ENCODE measurements around the gene CWC27. TPM values are rescaled to one million over a fixed set of nuclear protein-coding genes. Genes with fewer than 3 reads are reported as not detected.
A peak's percentile ranks its signal among the peaks of the same experiment; 100 is the strongest.

CWC27 gene
- total RNA-seq, 1 donor from 2014 or later, result 16.3 TPM

DNA sequence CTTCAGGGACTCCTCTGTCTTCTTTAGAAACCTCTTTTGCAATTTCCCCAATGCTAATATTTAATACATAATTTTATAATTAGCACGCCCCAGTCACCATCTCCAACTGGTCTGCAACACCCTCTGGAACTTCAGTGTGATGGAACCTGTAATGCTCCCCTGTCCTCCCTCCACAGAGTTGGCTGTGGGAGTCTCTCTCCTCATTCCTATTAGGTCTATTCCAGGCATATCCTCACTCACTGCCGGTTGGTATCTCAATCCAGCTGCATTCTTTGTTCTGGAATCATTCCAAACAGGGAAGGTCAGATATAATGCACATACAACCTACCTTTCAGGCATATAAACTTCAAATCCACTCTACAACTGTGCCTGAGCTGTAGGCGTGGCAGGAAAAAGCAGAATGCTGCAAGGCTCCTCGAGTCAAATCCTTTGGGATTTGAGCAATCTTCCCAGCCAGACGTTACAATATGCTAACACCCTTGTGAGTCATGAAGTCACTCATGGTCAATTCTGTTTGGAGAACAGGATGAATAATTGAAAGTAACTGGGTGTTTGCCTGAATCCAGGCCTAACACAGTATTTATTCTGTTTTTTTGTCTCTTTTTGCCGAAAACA is 293.8 kb downstream of the CWC27 start:
- no peaks in the 10 kb centered on the region for H3K4me1 ChIP-seq
- TF ChIP-seq, protein P1, sequence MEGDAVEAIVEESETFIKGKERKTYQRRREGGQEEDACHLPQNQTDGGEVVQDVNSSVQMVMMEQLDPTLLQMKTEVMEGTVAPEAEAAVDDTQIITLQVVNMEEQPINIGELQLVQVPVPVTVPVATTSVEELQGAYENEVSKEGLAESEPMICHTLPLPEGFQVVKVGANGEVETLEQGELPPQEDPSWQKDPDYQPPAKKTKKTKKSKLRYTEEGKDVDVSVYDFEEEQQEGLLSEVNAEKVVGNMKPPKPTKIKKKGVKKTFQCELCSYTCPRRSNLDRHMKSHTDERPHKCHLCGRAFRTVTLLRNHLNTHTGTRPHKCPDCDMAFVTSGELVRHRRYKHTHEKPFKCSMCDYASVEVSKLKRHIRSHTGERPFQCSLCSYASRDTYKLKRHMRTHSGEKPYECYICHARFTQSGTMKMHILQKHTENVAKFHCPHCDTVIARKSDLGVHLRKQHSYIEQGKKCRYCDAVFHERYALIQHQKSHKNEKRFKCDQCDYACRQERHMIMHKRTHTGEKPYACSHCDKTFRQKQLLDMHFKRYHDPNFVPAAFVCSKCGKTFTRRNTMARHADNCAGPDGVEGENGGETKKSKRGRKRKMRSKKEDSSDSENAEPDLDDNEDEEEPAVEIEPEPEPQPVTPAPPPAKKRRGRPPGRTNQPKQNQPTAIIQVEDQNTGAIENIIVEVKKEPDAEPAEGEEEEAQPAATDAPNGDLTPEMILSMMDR (IDR thresholded peaks at IDR 0.05), result no peak
- H3K9me3 ChIP-seq, result no peaks in the 10 kb centered on the region
- no peak for DNase-seq
- no peaks in the 10 kb centered on the region for H3K27me3 ChIP-seq
- no peak for ATAC-seq
- H3K4me3 ChIP-seq, result no peak overlapping the region
- intact Hi-C loops (cut with DNase I), result no loop called here
- H3K36me3 ChIP-seq, result no peaks in the 10 kb centered on the region
- no peak overlapping the region for H3K27ac ChIP-seq

DNA sequence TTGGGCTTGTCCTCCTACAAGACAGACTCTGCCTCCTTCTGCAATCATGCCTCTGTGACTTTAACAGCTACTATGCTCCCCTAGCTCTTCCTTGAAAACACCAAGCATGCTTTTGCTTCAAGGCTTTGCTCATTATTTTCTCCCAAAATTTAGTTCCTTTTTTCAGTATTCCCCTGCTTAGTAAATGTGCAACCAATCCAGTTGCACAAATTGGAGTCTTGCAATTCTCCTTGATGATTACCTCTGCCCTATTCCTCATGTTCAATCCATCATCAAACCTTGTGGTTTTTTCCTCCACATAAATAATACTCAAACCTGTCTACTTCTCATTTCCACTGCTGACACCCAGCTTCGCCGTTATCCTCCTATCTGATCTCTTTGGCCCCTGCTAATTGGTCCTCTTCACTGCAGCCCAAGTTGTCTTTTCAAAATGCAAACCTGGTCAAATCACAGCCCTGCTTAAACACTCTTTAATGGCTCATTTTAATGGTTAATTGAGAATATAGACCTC is 296.3 kb downstream of the CWC27 start:
- TF ChIP-seq, protein P1 (IDR thresholded peaks at IDR 0.05), result no peak
- Histone ChIP-seq H3K4me3 (no peak overlapping the region), H3K4me1 (no peaks in the 10 kb centered on the region), H3K36me3 (no peaks in the 10 kb centered on the region), H3K9me3 (no peaks in the 10 kb centered on the region), H3K27me3 (no peaks in the 10 kb centered on the region), H3K27ac (no peak overlapping the region)
- ATAC-seq (peak; percentile 35), DNase-seq (no peak)
- intact Hi-C loops (cut with DNase I), result no loop called here

DNA sequence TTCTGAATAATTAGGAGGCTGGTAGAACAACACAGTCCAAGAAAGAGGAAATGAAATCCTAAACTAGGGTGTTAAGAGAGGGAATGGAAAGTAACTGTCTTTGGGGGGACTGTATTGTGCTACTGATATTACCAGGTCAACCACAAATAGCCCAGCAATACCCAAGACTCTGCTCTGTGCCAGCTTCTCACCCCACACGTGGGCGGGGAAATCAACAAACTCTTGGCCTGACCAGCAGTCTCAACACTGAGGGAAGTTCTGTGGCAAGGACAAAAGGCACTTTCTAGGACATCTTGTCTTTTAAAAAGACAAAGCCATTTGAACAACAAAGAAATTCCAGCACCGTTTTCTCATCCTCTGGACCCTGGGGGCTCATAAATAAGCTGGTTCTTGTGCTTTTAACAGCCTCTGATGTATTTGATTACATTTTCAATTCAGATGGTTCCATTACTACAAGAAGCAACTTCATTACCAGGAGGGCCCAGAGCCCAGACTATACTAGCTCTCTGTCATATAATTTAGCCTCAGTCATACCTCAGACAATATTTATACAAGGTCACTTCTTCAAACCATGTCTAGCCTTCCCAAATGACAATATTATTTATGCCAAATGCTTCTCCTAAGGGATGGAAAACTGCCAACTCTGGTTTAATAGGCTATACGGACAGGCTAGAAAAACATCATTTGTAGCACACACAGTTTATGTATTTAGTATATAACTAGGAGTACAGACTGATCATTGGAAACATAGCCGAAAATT is 297.8 kb downstream of the CWC27 start:
- Histone ChIP-seq H3K27ac (no peak overlapping the region), H3K4me1 (no peaks in the 10 kb centered on the region)
- intact Hi-C loops (cut with DNase I), result no loop called here

DNA sequence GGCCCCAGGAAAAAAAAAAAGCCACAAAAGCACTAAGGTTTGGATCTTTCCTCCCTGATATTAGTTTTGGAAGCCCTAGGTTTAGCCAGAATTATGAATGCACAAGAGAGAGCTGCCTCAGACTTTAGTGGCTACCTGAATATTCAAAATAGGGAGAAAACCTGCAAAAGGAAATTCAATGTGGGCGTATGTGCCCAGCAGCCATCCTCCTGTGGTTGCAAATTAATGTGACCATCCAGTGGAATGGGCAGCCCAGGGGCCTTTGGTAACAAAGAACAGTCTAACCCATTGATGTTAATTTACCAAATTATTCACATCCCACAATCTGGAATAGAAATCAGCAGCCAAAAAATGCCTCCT is 298.4 kb downstream of the CWC27 start:
- TF ChIP-seq, protein P1 (IDR thresholded peaks at IDR 0.05), result no peak
- no peak for DNase-seq
- no peak overlapping the region for H3K27ac ChIP-seq

More for the DNA sequence above, 297.8 kb downstream of the CWC27 start:
- Histone ChIP-seq H3K27me3 (no peaks in the 10 kb centered on the region), H3K4me3 (no peak overlapping the region), H3K36me3 (no peaks in the 10 kb centered on the region), H3K9me3 (no peaks in the 10 kb centered on the region)
- DNase-seq (peak; percentile 67), ATAC-seq (peak; percentile 90)
- TF ChIP-seq, protein P1 (IDR thresholded peaks at IDR 0.05), result no peak

More for the DNA sequence above, 298.4 kb downstream of the CWC27 start:
- no peak for ATAC-seq
- H3K27me3 ChIP-seq, result no peaks in the 10 kb centered on the region
- no peaks in the 10 kb centered on the region for H3K4me1 ChIP-seq
- H3K36me3 ChIP-seq, result no peaks in the 10 kb centered on the region
- no peak overlapping the region for H3K4me3 ChIP-seq
- intact Hi-C loops (cut with DNase I), result no loop called here
- no peaks in the 10 kb centered on the region for H3K9me3 ChIP-seq

Other genes starting within 250 kb of the CWC27 start
- gene SHISAL2B, start 78.4 kb upstream of the CWC27 start, total RNA-seq, result not detected
- gene SREK1IP1, start 239 bp upstream of the CWC27 start, total RNA-seq, result 22.1 TPM